KOPT-K1 (cell line): Measurements from ENCODE around the gene TNFRSF18.

Source experiments
- H3K27ac ChIP-seq: fragments of 200-600 bp; sonication (generic); 2 replicates; pipeline ENCODE4 v1.5.1; 2016; ENCODE audit warnings: antibody characterized with exemption, mild to moderate bottlenecking, low read depth, low read length; ENCODE audit not compliant: poor library complexity, severe bottlenecking
- H3K36me3 ChIP-seq: fragments of 200-600 bp; sonication (generic); 2 replicates; pipeline ENCODE4 v1.5.1; 2017; ENCODE audit warnings: antibody characterized with exemption, mild to moderate bottlenecking, low read length, moderate library complexity; ENCODE audit not compliant: insufficient read depth
- H3K9me3 ChIP-seq: fragments of 200-600 bp; sonication (generic); 2 replicates; pipeline ENCODE4 v1.5.1; 2017; ENCODE audit warnings: antibody characterized with exemption, low read length, mild to moderate bottlenecking; ENCODE audit not compliant: insufficient read depth, poor library complexity, severe bottlenecking

Gene TNFRSF18

GRCh38 chr1:1156140-1157032 is 50.0 kb downstream of the TNFRSF18 start:
- peaks cover 25% of the 10 kb centered on the region for H3K9me3 ChIP-seq
- H3K27ac ChIP-seq, result no peak overlapping the region

GRCh38 chr1:1155258-1155657 is 51.1 kb downstream of the TNFRSF18 start:
- no peak overlapping the region for H3K27ac ChIP-seq
- H3K9me3 ChIP-seq, result peaks cover 25% of the 10 kb centered on the region
- no peaks in the 10 kb centered on the region for H3K36me3 ChIP-seq

More at GRCh38 chr1:1156140-1157032, 50.0 kb downstream of the TNFRSF18 start:
- H3K36me3 ChIP-seq, result no peaks in the 10 kb centered on the region

GRCh38 chr1:1153874-1154273 is 52.5 kb downstream of the TNFRSF18 start:
- peaks cover 25% of the 10 kb centered on the region for H3K9me3 ChIP-seq
- H3K27ac ChIP-seq, result no peak overlapping the region
- no peaks in the 10 kb centered on the region for H3K36me3 ChIP-seq
